GM12875 (cell line): ENCODE measurements around the gene KRI1.
"Not testable (repeated sequence)": the region's sequence is repeated elsewhere in the genome, so short reads cannot be mapped to it uniquely, and the experiment has no call there.

Experiments used
- H3K4me3 ChIP-seq: one replicate; pipeline ENCODE4 v1.5.1; 2011; ENCODE audit warnings: low read depth, low read length, control low read depth
- TF ChIP-seq, protein P1 (sequence below): IDR thresholded peaks from 2 replicates; pipeline ENCODE4 v1.5.1; 2011; ENCODE audit warnings: low read depth, mild to moderate bottlenecking, control low read depth, inconsistent platforms, low read length, moderate library complexity, borderline replicate concordance; ENCODE audit not compliant: insufficient read depth

KRI1 gene

DNA sequence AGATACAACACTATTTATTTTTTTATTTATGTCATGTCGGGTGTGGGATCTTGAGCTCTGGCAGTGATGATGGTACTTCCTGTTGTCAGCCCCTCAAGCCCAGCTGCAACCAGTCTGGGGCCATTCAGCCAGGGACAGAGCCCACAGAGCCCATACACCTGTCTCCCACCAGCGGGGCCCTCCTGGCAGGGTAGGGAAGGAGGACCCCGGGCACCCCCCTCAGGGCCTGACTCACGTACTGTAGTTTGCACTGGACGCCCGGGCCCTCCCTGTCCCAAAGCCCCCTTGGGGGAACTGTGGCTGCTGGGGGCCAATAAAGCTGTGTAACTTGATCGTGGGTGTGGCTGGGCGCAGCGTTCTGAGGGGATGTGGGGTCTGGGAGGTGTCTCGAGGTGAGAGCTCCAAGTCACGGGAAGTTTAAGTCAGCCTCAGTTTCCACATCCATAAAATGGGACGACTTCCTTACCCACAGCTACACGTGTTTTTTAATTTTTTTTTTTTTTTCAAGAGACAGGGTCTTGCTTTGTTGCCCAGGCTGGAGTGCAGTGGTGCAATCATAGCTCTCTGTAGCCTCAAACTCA, 12.6 kb downstream of the KRI1 start:
- H3K4me3 ChIP-seq, result no peak overlapping the region
- TF ChIP-seq, protein P1, sequence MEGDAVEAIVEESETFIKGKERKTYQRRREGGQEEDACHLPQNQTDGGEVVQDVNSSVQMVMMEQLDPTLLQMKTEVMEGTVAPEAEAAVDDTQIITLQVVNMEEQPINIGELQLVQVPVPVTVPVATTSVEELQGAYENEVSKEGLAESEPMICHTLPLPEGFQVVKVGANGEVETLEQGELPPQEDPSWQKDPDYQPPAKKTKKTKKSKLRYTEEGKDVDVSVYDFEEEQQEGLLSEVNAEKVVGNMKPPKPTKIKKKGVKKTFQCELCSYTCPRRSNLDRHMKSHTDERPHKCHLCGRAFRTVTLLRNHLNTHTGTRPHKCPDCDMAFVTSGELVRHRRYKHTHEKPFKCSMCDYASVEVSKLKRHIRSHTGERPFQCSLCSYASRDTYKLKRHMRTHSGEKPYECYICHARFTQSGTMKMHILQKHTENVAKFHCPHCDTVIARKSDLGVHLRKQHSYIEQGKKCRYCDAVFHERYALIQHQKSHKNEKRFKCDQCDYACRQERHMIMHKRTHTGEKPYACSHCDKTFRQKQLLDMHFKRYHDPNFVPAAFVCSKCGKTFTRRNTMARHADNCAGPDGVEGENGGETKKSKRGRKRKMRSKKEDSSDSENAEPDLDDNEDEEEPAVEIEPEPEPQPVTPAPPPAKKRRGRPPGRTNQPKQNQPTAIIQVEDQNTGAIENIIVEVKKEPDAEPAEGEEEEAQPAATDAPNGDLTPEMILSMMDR, result no peak

DNA sequence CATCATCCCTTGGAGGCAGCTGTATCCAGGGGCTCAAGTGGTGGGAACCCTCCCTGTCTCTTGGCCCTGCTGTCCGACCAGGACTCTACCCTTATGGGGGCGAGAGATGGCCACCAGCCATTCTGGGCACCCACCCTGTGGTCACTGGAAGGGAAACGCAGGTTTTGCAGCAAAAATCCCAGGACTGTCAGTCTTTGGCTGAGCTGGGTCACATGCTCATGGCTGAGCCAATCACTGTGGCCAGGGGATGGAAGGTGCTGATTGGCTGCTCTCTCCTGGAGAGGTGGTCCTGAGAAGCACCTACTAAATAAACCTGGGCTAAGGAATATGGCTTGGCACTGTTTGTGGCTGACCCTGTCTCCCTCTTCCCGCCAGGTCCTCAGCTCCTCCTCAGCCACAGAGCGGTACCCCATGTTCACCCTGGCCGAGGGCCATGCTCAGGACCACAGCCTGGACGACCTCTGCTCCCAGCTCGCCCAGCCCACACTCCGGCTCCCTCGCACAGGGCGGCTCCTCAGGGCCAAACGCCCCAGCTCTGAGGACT, 13.2 kb downstream of the KRI1 start:
- no peak overlapping the region for H3K4me3 ChIP-seq
- TF ChIP-seq, protein P1, result no peak

DNA sequence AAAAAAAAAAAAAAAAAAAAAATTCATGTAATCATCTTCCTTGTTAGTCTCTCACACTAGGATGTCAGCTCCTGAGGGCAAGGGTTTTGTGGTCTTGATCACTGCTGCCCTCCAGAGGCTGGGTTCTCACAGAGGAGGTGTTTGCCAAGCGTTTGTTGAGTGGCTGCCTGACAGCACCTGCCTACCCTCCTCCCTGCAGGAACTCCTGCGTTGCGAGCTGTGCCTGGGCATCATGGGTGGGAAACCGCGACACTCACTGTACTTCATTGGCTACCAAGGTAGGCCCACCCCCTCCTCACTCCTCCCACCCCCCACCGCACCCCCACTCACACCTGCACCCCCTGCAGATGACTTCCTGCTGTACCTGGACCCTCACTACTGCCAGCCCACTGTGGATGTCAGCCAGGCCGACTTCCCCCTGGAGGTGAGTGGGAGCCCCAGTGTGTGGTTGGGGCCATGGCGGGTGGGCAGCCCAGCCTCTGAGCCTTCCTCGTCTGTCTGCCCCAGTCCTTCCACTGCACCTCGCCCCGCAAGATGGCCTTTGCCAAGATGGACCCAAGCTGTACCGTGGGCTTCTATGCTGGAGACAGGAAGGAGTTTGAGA, 14.0 kb downstream of the KRI1 start:
- no peak overlapping the region for H3K4me3 ChIP-seq
- TF ChIP-seq, protein P1, result peak; percentile 14; the same call in 1 of the 2 replicates

DNA sequence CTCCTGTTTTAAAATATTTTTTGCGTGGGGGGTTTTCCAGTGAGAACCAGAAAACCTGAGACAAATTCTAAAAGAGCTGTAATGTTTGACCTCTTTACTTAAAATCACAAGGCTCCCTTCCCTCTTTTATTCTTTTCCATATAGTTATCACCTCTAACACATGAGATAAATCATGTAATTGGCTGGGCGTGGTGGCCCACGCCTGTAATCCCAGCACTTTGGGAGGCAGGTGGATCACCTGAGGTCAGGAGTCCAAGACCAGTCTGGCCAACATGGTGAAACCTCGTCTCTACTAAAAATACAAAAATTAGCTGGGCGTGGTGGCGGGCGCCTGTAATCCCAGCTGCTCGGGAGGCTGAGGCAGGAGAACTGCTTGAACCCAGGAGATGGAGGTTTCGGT, 14.8 kb downstream of the KRI1 start:
- H3K4me3 ChIP-seq, result not testable (repeated sequence)

DNA sequence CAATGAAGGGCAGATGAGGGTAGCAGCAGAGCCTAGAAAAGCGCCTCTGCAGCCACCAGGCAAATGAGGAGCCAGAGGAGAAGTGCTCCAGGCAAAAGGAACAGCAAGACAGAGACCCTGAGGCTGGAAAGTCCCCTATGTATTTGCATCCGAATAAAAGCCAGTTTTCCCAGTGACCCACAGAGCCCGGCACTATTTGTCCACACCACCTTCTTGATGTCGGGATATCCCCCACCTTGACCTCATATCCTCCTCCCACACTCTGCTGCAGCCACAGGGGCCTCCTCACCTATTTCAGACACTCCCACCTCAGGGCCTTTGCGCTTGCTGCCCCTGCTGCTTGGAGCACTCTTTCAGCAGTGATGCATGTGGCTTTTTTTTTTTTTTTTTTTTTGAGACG, 15.5 kb downstream of the KRI1 start:
- H3K4me3 ChIP-seq, result no peak overlapping the region
- TF ChIP-seq, protein P1, result no peak

DNA sequence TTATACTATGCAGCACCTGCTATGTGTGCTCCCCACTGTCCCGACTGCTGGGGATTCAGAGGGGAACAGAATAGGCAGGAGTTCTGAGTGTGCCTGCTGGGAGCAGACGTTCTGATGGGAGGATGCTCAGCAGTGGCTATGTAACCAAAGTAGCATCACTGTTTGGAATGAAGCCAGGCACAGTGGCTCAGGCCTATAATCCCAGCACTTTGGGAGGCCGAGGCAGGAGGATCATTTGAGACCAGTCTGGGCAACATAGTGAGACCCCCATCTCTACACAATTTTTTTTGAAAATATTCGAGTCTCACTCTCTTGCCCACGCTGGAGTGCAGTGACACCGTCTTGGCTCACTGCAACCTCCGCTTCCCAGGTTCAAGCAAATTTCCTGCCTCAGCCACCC, 16.1 kb downstream of the KRI1 start:
- TF ChIP-seq, protein P1, result no peak
- no peak overlapping the region for H3K4me3 ChIP-seq

DNA sequence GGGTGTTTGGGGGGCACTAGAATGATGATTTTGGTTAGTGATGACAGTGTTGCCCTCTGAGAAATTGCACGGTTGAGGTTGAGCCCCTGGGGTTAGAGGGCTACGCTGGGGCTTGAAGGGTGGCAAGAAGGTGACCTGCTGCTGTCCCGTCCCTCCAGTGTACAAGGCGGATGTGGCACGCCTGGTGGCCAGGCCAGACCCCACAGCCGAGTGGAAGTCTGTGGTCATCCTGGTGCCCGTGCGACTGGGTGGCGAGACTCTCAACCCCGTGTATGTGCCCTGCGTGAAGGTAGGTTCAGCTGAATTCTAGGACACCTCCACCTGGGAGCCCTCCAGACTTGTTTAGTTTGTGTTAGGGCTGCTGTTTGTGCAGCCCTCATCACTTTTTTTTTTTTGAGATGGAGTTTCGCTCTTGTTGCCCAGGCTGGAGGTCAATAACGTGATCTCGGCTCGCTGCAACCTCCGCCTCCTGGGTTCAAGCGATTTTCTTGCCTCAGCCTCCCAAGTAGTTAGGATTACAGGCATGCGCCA, 17.0 kb downstream of the KRI1 start:
- TF ChIP-seq, protein P1, result no peak
- no peak overlapping the region for H3K4me3 ChIP-seq

DNA sequence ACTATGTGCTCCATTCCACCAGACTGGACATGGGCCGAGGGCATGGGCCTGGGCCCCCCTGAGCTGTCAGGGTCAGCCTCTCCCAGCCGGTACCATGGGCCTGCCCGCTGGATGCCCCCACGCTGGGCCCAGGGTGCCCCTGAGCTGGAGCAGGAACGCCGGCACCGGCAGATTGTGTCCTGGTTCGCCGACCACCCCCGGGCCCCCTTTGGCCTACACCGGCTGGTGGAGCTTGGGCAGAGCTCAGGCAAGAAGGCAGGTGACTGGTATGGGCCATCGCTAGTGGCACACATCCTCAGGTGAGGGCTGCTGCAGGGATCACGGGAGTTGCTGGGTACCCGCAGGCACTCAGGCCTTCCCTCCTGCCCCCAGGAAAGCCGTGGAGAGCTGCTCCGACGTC, 19.0 kb downstream of the KRI1 start:
- TF ChIP-seq, protein P1, result no peak
- H3K4me3 ChIP-seq, result no peak overlapping the region
